Trophoblast cell (in vitro differentiated cells and primary cell): Measurements from ENCODE around the gene ADAMTSL2.

Experiments
- DNase-seq, 2 donors: peaks; one replicate each; pipeline ENCODE4 v3.0.0-alpha.2; 2016
- H2AFZ ChIP-seq: 2 replicates; pipeline ENCODE4 v1.6.1; 2013; ENCODE audit warnings: low read length, moderate library complexity, mild to moderate bottlenecking; ENCODE audit not compliant: insufficient read depth, poor library complexity
- H2AK5ac ChIP-seq: 2 replicates; pipeline ENCODE4 v1.6.1; 2013; ENCODE audit warnings: mild to moderate bottlenecking, low read length
- H2BK120ac ChIP-seq: 2 replicates; pipeline ENCODE4 v1.6.1; 2013; ENCODE audit warnings: low read length, mild to moderate bottlenecking, moderate library complexity; ENCODE audit not compliant: insufficient read depth, poor library complexity
- H2BK12ac ChIP-seq: 2 replicates; pipeline ENCODE4 v1.6.1; 2013; ENCODE audit warnings: mild to moderate bottlenecking, low read length, moderate library complexity
- H2BK5ac ChIP-seq: 2 replicates; pipeline ENCODE4 v1.6.1; 2013; ENCODE audit warnings: low read length, low read depth, moderate library complexity, mild to moderate bottlenecking; ENCODE audit not compliant: poor library complexity
- H3K14ac ChIP-seq: 2 replicates; pipeline ENCODE4 v1.6.1; 2013; ENCODE audit warnings: mild to moderate bottlenecking, low read length
- H3K18ac ChIP-seq: 2 replicates; pipeline ENCODE4 v1.6.1; 2013; ENCODE audit warnings: mild to moderate bottlenecking, low read length
- H3K23ac ChIP-seq: 2 replicates; pipeline ENCODE4 v1.6.1; 2013; ENCODE audit warnings: low read length
- H3K27ac ChIP-seq: 2 replicates; pipeline ENCODE4 v1.5.1; 2013; ENCODE audit warnings: low read depth, mild to moderate bottlenecking, inconsistent platforms, low read length, moderate library complexity
- H3K27me3 ChIP-seq: 2 replicates; pipeline ENCODE4 v1.6.1; 2013; ENCODE audit warnings: inconsistent platforms, mild to moderate bottlenecking, low read length, moderate library complexity; ENCODE audit not compliant: insufficient read depth
- H3K36me3 ChIP-seq, 2 experiments: 1 replicate in 1 of 2; 2 replicates in 1 of 2; pipeline ENCODE4 v1.6.1; 2013; ENCODE audit warnings: low read length in 2 of 2, mild to moderate bottlenecking in 2 of 2, moderate library complexity in 1 of 2; ENCODE audit not compliant: insufficient read depth in 2 of 2, control insufficient read depth in 1 of 2
- H3K4ac ChIP-seq: 2 replicates; pipeline ENCODE4 v1.6.1; 2013; ENCODE audit warnings: low read depth, mild to moderate bottlenecking, low read length, moderate library complexity
- H3K4me1 ChIP-seq, 2 experiments: 1 replicate in 1 of 2; 2 replicates in 1 of 2; pipeline ENCODE4 v1.6.1; 2013; ENCODE audit warnings: low read length in 2 of 2, mild to moderate bottlenecking in 2 of 2, moderate library complexity in 1 of 2; ENCODE audit not compliant: insufficient read depth in 2 of 2, control insufficient read depth in 1 of 2
- H3K4me2 ChIP-seq: 2 replicates; pipeline ENCODE4 v1.6.1; 2013; ENCODE audit warnings: inconsistent platforms, mild to moderate bottlenecking, low read length, moderate library complexity
- H3K4me3 ChIP-seq: 2 replicates; pipeline ENCODE4 v1.5.1; 2013; ENCODE audit warnings: mild to moderate bottlenecking, low read depth, low read length, inconsistent platforms
- H3K79me1 ChIP-seq: one replicate; pipeline ENCODE4 v1.6.1; 2013; ENCODE audit warnings: low read length
- H3K79me2 ChIP-seq: 2 replicates; pipeline ENCODE4 v1.6.1; 2013; ENCODE audit warnings: low read length, mild to moderate bottlenecking; ENCODE audit not compliant: control insufficient read depth, insufficient read depth, poor library complexity
- H3K9ac ChIP-seq: 2 replicates; pipeline ENCODE4 v1.6.1; 2013; ENCODE audit warnings: mild to moderate bottlenecking, low read length
- H3K9me3 ChIP-seq: 2 replicates; pipeline ENCODE4 v1.6.1; 2013; ENCODE audit warnings: low read depth, mild to moderate bottlenecking, control low read depth, inconsistent platforms, low read length; ENCODE audit not compliant: insufficient read depth
- H4K12ac ChIP-seq: 2 replicates; pipeline ENCODE4 v1.6.1; 2013; ENCODE audit warnings: low read depth, mild to moderate bottlenecking, low read length, moderate library complexity
- H4K8ac ChIP-seq: 2 replicates; pipeline ENCODE4 v1.6.1; 2013; ENCODE audit warnings: low read depth, mild to moderate bottlenecking, low read length, moderate library complexity
- H4K91ac ChIP-seq: one replicate; pipeline ENCODE4 v1.6.1; 2013; ENCODE audit warnings: low read depth, mild to moderate bottlenecking, low read length, moderate library complexity
- WGBS: extraction: QIAGEN DNeasy Blood & Tissue Kit; methylation state at CpG from one replicate; pipeline ENCODE4 v1.1.7; 2013; ENCODE audit warnings: missing lambda C conversion rate; ENCODE audit not compliant: insufficient read length, insufficient coverage; ENCODE audit errors: extremely low coverage; 5-methylcytosine and 5-hydroxymethylcytosine counted together

ADAMTSL2 gene

DNA sequence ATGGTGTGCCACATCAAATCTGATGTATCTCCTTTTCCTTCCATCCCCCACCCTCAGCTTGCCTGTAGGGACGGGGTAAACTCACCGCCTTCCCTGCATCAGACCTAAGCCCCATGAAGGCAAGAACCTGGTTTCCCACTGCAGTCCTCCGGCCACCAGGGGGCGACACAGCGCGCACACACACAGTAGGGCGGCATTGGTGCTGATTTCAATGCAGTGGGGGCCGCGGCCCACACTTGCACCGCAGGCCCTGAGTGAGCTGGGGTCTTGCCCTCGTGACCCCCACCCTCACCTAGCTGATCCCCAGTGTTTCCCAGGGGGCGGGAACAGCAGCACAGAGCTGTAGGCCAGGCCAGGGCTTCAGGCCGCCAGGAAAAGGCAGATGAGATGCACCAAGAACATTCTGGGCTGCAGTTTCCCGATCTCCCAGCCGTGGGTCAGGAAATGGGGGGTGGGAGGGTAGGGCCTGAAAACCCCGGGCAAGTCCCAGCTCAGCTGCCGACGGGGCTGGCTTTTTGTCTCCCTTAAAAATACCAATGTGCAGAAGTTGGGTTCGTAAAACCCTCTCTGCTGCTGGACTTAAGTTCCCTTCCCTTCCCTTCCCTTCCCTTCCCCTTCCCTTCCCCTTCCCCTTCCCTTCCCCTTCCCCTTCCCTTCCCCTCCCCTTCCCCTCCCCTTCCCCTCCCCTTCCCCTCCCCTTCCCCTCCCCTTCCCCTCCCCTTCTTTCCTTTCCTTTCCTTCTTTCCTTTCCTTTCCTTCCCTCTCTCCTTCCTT lies 55.1 kb downstream of the ADAMTSL2 start:
- Histone ChIP-seq H3K4me2 (no peak overlapping the region), H3K79me1 (peaks cover 22% of the 10 kb centered on the region), H4K8ac (no peak overlapping the region), H3K9ac (no peak overlapping the region), H3K36me3 (no peaks in the 10 kb centered on the region), H2BK12ac (no peak overlapping the region), H3K4me1 (peaks cover 22 to 28% of the 10 kb centered on the region in 2 experiments), H3K18ac (no peak overlapping the region), H3K4ac (no peak overlapping the region), H3K14ac (no peak overlapping the region), H2BK120ac (no peak overlapping the region), H3K27me3 (no peaks in the 10 kb centered on the region), H3K9me3 (peaks cover 5% of the 10 kb centered on the region), H2AK5ac (no peak overlapping the region), H3K4me3 (no peak overlapping the region), H4K91ac (no peak overlapping the region), H4K12ac (no peak overlapping the region), H3K27ac (no peak overlapping the region), H2BK5ac (no peak overlapping the region), H3K23ac (no peak overlapping the region), H2AFZ (no peak overlapping the region), H3K79me2 (peaks cover 3% of the 10 kb centered on the region)
- no CpG with 5 or more reads among the region's 19 CpGs for WGBS
- no peak for DNase-seq

DNA sequence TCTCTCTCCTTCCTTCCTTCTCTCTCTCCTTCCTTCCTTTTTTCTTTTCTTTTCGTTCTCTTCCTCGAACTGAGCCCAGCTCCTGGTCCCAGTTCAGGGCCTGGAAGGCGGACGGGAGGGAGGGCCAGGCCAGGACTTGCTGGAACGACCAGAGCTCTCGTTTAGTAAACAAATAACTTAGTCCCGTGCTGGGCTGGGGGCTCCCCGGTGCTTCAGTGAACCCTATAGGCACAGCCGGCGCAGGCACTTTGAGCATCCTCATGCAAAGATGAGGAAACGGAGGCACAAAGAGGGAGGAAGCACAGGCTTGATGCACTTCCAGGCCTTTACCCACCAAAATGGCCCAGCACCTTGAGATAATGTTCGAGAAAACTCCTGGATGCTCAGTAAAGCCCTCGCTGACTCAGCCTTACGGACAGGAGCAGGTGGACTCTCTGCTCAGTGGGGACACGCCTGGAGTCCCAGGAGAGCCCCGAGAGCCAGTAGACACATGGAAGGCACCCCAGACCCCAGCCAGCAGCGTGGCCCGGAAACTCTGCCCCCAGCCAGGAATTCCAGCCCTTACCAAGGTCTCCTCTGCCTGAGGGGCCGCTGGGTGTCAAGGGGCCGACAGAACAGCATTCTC lies 55.8 kb downstream of the ADAMTSL2 start:
- Histone ChIP-seq H3K27me3 (no peaks in the 10 kb centered on the region), H3K27ac (no peak overlapping the region), H4K8ac (no peak overlapping the region), H2BK5ac (no peak overlapping the region), H2BK120ac (no peak overlapping the region), H2AK5ac (no peak overlapping the region), H4K12ac (no peak overlapping the region), H3K23ac (no peak overlapping the region), H3K9me3 (peaks cover 9% of the 10 kb centered on the region), H3K9ac (no peak overlapping the region), H3K4ac (no peak overlapping the region), H3K14ac (no peak overlapping the region), H3K18ac (no peak overlapping the region), H3K79me2 (peaks cover 2% of the 10 kb centered on the region), H3K4me2 (no peak overlapping the region), H3K36me3 (no peaks in the 10 kb centered on the region), H3K4me1 (peaks cover 15 to 21% of the 10 kb centered on the region in 2 experiments), H2BK12ac (no peak overlapping the region), H4K91ac (no peak overlapping the region), H3K79me1 (peaks cover 16% of the 10 kb centered on the region), H3K4me3 (no peak overlapping the region), H2AFZ (no peak overlapping the region)
- 100% methylated on average over 2 of the region's 20 CpGs for WGBS
- no peak for DNase-seq

DNA sequence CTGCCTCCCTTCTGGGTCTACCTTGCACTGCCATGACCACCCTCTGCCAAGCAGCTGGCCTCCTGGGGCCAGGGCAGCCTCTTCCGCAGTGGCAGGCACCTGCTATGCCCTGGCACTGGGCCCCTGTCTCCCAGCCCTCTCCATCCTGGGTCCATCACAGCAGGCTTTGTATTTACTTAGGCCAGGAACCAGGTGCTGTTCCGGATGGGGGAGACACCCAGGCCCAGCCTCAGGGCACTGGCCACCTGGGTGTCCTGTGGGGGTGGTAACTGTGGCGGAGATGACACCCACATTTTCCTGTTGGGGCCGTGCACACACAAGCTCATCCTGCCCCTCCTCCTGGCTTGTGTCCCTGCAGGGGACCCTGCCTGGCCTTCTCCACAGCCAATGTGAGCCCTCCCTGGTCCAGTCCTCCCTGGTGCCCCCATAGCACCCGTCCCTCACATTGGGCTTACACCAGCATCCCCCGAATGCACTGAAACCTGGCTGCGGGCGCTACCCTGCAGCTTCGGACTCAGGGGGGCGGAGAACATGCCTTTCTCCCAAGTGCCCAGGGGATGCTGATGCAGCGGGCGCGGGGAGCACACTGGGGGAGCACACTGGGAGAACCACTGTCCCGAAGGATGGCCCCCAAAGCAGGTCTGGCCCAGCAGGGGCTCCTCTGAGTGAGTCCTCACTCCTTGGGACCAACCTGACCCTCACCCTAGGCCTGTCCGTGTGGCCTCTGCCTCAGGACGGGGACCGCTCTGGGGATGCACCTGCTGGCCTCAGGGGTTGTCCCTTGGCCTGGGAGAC lies 56.8 kb downstream of the ADAMTSL2 start:
- H3K9me3 ChIP-seq: peaks cover 17% of the 10 kb centered on the region
- no peaks in the 10 kb centered on the region for H3K27me3 ChIP-seq
- no peak overlapping the region for H2AFZ ChIP-seq
- no CpG with 5 or more reads among the region's 17 CpGs for WGBS
- no peak overlapping the region for H2BK5ac ChIP-seq
- no peak overlapping the region for H4K8ac ChIP-seq
- no peak overlapping the region for H2BK120ac ChIP-seq
- H2AK5ac ChIP-seq: no peak overlapping the region
- no peaks in the 10 kb centered on the region for H3K36me3 ChIP-seq
- H3K14ac ChIP-seq: no peak overlapping the region
- no peak overlapping the region for H2BK12ac ChIP-seq
- H3K4ac ChIP-seq: no peak overlapping the region
- H3K4me1 ChIP-seq: peaks cover 8 to 12% of the 10 kb centered on the region in 2 experiments
- H3K79me1 ChIP-seq: peaks cover 9% of the 10 kb centered on the region
- no peak overlapping the region for H3K18ac ChIP-seq
- H4K12ac ChIP-seq: no peak overlapping the region
- no peak overlapping the region for H3K23ac ChIP-seq
- H3K79me2 ChIP-seq: no peaks in the 10 kb centered on the region
- H3K4me3 ChIP-seq: no peak overlapping the region
- no peak overlapping the region for H4K91ac ChIP-seq
- no peak overlapping the region for H3K27ac ChIP-seq
- H3K4me2 ChIP-seq: no peak overlapping the region
- H3K9ac ChIP-seq: no peak overlapping the region
- DNase-seq: no peak

DNA sequence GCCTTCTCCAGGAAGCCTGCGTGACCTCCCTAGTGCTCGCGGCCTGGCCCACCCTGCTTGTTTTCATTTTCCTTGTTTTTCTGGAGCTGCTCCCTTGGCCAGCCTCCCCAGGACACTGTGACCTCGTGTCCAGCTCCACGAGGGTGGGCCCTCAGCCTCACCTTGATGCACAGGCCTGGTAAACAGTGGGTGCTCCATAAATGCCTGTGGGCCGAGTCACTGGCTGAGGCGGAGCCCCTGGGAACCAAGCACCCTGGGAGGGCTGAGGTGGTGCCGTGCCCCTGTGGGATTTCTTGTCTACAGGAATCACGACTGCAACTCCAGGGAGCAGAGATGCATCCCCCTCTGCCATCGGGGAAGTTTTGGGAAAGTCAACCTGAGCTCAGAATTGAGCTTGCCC lies 57.5 kb downstream of the ADAMTSL2 start:
- WGBS: no CpG with 5 or more reads among the region's 10 CpGs
- no peak overlapping the region for H2BK5ac ChIP-seq
- no peak overlapping the region for H3K23ac ChIP-seq

More for the DNA sequence above, 57.5 kb downstream of the ADAMTSL2 start:
- Histone ChIP-seq H3K79me2 (no peaks in the 10 kb centered on the region), H2BK12ac (no peak overlapping the region), H3K4ac (no peak overlapping the region), H4K12ac (no peak overlapping the region), H4K91ac (no peak overlapping the region), H3K79me1 (peaks cover 2% of the 10 kb centered on the region), H4K8ac (no peak overlapping the region), H3K27ac (no peak overlapping the region), H2AFZ (no peak overlapping the region), H2BK120ac (no peak overlapping the region), H3K18ac (no peak overlapping the region), H3K36me3 (no peaks in the 10 kb centered on the region), H3K4me1 (peaks cover 1 to 5% of the 10 kb centered on the region in 2 experiments), H3K14ac (no peak overlapping the region), H3K4me2 (no peak overlapping the region), H3K27me3 (no peaks in the 10 kb centered on the region), H3K9ac (no peak overlapping the region), H3K9me3 (peaks cover 20% of the 10 kb centered on the region), H3K4me3 (no peak overlapping the region), H2AK5ac (no peak overlapping the region)
- DNase-seq: no peak
